ENCODE results near the gene TRIM31. TPM values are rescaled to one million over a fixed set of nuclear protein-coding genes. Genes with fewer than 3 reads are reported as not detected.

TRIM31 gene
- total RNA-seq, 1 donor from 2014 or later = not detected

DNA sequence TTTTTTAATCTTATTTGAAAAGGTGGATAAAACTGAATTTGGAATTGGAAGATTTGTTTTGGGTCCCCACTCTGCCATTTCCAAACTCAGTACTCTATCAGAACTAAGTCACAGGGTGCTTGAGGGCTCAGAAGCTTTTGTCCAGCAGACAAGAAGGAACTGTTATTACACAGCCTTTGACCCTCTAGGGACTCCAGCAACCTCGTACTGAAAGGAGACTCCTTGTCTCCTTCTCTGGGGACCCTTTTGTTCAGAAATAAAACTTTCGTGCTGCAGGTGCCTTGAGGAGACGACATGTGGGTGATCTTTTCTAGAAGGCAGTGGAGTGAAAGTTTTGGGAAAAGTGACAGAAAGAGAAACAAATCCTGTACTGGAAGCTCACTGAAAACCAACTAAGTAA is 59.2 kb downstream of the TRIM31 start:
- no peak for DNase-seq (ENCODE audit: low read depth)

Other genes with a start within 250 kb of the TRIM31 start
- 1,062 and 1,076 TPM in 2 replicates for gene HLA-A, start 170.6 kb downstream of the TRIM31 start, total RNA-seq
- 17.9 and 20.2 TPM in 2 replicates for gene POLR1H, start 51.8 kb downstream of the TRIM31 start, total RNA-seq
- gene PPP1R11, start 45.9 kb downstream of the TRIM31 start, total RNA-seq = 35.1 and 37.9 TPM in 2 replicates
- not detected in 2 replicates for gene RNF39, start 37.3 kb downstream of the TRIM31 start, total RNA-seq
- gene TRIM40, start 23.1 kb upstream of the TRIM31 start, total RNA-seq = not detected in 2 replicates
- gene TRIM10, start 48.1 kb upstream of the TRIM31 start, total RNA-seq = not detected in 2 replicates
- gene TRIM15, start 50.5 kb upstream of the TRIM31 start, total RNA-seq = not detected in 2 replicates
- gene TRIM26, start 100.3 kb upstream of the TRIM31 start, total RNA-seq = 13.7 and 22.4 TPM in 2 replicates
- 11.6 and 12.9 TPM in 2 replicates for gene TRIM39, start 213.8 kb upstream of the TRIM31 start, total RNA-seq
- gene RPP21, start 232.1 kb upstream of the TRIM31 start, total RNA-seq = 11.2 and 24.6 TPM in 2 replicates

Data from myocyte (in vitro differentiated cells).